Endothelial cell of umbilical vein (primary cell): Measurements from ENCODE around the gene LMF1. TPM values are rescaled to one million over a fixed set of nuclear protein-coding genes. Genes with fewer than 3 reads are reported as not detected.

Experiments
- BruUV-seq: library from RNA; stranded (reverse); fragments of 400-500 nt; replicated peaks from 2 replicates; lab custom pipeline; 2021; lab: Mats Ljungman, UMichigan
- CTCF ChIA-PET: fragments of 300-600, 350-600 bp; sonication (Branson Sonifier 250); formaldehyde crosslinking; loops from one replicate; lab custom pipeline; 2021; ENCODE audit warnings: antibody characterized with exemption, inconsistent platforms; lab: Charles Lee
- POLR2A ChIA-PET: fragments of 300-600, 350-600 bp; sonication (Branson Sonifier 250); formaldehyde crosslinking; loops from one replicate; lab custom pipeline; 2021; ENCODE audit warnings: antibody characterized with exemption, inconsistent platforms; lab: Charles Lee
- DNase-seq: peaks from one replicate; pipeline ENCODE4 v3.0.0-alpha.2; 2011; ENCODE audit warnings: low read depth, low spot score
- FAIRE-seq: peaks from 2 replicates; lab custom pipeline; 2011; peaks lifted over from hg19 to GRCh38; lab: Jason Lieb, UNC
- H2AFZ ChIP-seq: 2 replicates; pipeline ENCODE4 v1.6.0; 2012; ENCODE audit warnings: low read depth, low read length, control low read depth, inconsistent platforms
- H3K27ac ChIP-seq: 2 replicates; pipeline ENCODE4 v1.5.1; 2011; ENCODE audit warnings: low read depth, mild to moderate bottlenecking, control low read depth, low read length, moderate library complexity; ENCODE audit not compliant: insufficient read depth
- H3K27me3 ChIP-seq, 2 experiments: 2 replicates each; pipeline versions ENCODE4 v1.6.0 to v1.6.1; 2011; ENCODE audit warnings: low read length in 2 of 2, mixed read lengths in 1 of 2; ENCODE audit not compliant: control insufficient read depth in 2 of 2, insufficient read depth in 2 of 2
- H3K36me3 ChIP-seq, 2 experiments: 2 replicates in 1 of 2; 3 replicates in 1 of 2; pipeline ENCODE4 v1.5.1; 2011; ENCODE audit warnings: low read length in 2 of 2, mild to moderate bottlenecking in 1 of 2, moderate library complexity in 1 of 2; ENCODE audit not compliant: control insufficient read depth in 2 of 2, insufficient read depth in 2 of 2; ENCODE audit errors: extremely low read depth in 1 of 2
- H3K4me1 ChIP-seq: 3 replicates; pipeline ENCODE4 v1.5.1; 2011; ENCODE audit warnings: mild to moderate bottlenecking, low read length; ENCODE audit not compliant: control insufficient read depth, insufficient read depth; ENCODE audit errors: extremely low read depth
- H3K4me2 ChIP-seq: 2 replicates; pipeline ENCODE4 v1.6.1; 2011; ENCODE audit warnings: low read length, control low read depth, mixed read lengths; ENCODE audit not compliant: insufficient read depth
- H3K4me3 ChIP-seq, 3 experiments: fragments of 200-600 bp in 1 of 3; sonication (generic), shearing (Covaris generic) in 1 of 3; replicated peaks in 1 of 3; 2 replicates each; pipeline ENCODE4 v1.5.1; 2011 to 2016; ENCODE audit warnings: control low read depth in 3 of 3, low read length in 3 of 3, mild to moderate bottlenecking in 2 of 3, inconsistent platforms in 1 of 3, low read depth in 1 of 3, moderate library complexity in 1 of 3; ENCODE audit not compliant: insufficient read depth in 1 of 3
- H3K79me2 ChIP-seq: 2 replicates; pipeline ENCODE4 v1.6.0; 2012; ENCODE audit warnings: low read length, inconsistent platforms; ENCODE audit not compliant: control insufficient read depth, insufficient read depth
- H3K9ac ChIP-seq: replicated peaks from 2 replicates; pipeline ENCODE3; 2011; ENCODE audit warnings: low read length, control low read depth; ENCODE audit not compliant: insufficient read depth; ENCODE audit errors: extremely low read depth
- H3K9me1 ChIP-seq: replicated peaks from 3 replicates; pipeline ENCODE4 v1.6.0; 2011; ENCODE audit warnings: mild to moderate bottlenecking, low read length; ENCODE audit not compliant: control insufficient read depth, insufficient read depth; ENCODE audit errors: extremely low read depth
- H3K9me3 ChIP-seq: replicated peaks from 2 replicates; pipeline ENCODE4 v1.5.1; 2012; ENCODE audit warnings: low read length, inconsistent platforms; ENCODE audit not compliant: control insufficient read depth, insufficient read depth
- H4K20me1 ChIP-seq: replicated peaks from 2 replicates; pipeline ENCODE3; 2011; ENCODE audit warnings: mild to moderate bottlenecking, low read length; ENCODE audit not compliant: control insufficient read depth, insufficient read depth; ENCODE audit errors: extremely low read depth
- CTCF ChIP-seq, 2 donors: IDR thresholded peaks; 1 replicate in 1 of 2; 2 replicates in 1 of 2; pipeline ENCODE4 v1.5.1; 2011; ENCODE audit warnings: low read length in 2 of 2, mild to moderate bottlenecking in 2 of 2, moderate library complexity in 2 of 2, control low read depth in 1 of 2, inconsistent platforms in 1 of 2, low read depth in 1 of 2; ENCODE audit not compliant: insufficient read depth in 1 of 2; ENCODE audit errors: extremely low read depth in 1 of 2
- EZH2 ChIP-seq: IDR thresholded peaks from 2 replicates; pipeline ENCODE4 v1.6.1; 2012; ENCODE audit warnings: borderline replicate concordance, low read depth, mild to moderate bottlenecking, moderate library complexity, low read length, inconsistent platforms; ENCODE audit not compliant: severe bottlenecking
- FOS ChIP-seq: IDR thresholded peaks from 2 replicates; pipeline ENCODE4 v1.6.1; 2011; ENCODE audit warnings: mild to moderate bottlenecking, low read length, moderate library complexity, borderline replicate concordance; ENCODE audit not compliant: insufficient read depth
- JUN ChIP-seq: IDR thresholded peaks from 2 replicates; pipeline ENCODE4 v1.6.1; 2011; ENCODE audit warnings: borderline replicate concordance, low read depth; ENCODE audit not compliant: insufficient read length, insufficient read depth
- MYC ChIP-seq: IDR thresholded peaks from one replicate; pipeline ENCODE4 v1.6.1; 2011; ENCODE audit warnings: mild to moderate bottlenecking, low read depth, low read length
- POLR2A ChIP-seq: IDR thresholded peaks from 2 replicates; pipeline ENCODE4 v1.6.1; 2012; ENCODE audit warnings: low read depth, mild to moderate bottlenecking, control low read depth, low read length
- POLR2AphosphoS5 ChIP-seq: IDR thresholded peaks from 2 replicates; pipeline ENCODE4 v1.6.1; 2012; ENCODE audit warnings: low read depth, mild to moderate bottlenecking, control low read depth, low read length, moderate library complexity; ENCODE audit not compliant: insufficient read depth
- dilution Hi-C: fragments of 300-500 bp; cut with MboI; formaldehyde crosslinking; loops from one replicate; pipeline ENCODE4 v1.15.0; 2019; ENCODE audit warnings: low sequenced_read_pairs; ENCODE audit not compliant: extremely low pct_ligation_motif_present
- intact Hi-C: fragments of 100-400 bp; cut with micrococcal nuclease; formaldehyde crosslinking; loops from one replicate; pipeline ENCODE4 v1.10.0; 2022
- polyA plus RNA-seq, 4 experiments: library from polyadenylated mRNA; depleted of rRNA in 3 of 4; stranded (reverse) in 3 of 4; unstranded in 1 of 4; fragments of >200 nt; gene quantifications; 2 replicates each; pipeline versions ENCODE4 v1.2.1 to v1.2.3, GENCODE V29; 2011 to 2012; ENCODE audit warnings: missing spikeins in 1 of 4
- total RNA-seq: library from RNA; stranded (reverse); gene quantifications from 2 replicates; pipeline ENCODE4 v1.2.3, GENCODE V29; 2021

The LMF1 gene
- total and polyA plus RNA-seq, 2 donors (not counting 3 experiments of a cell fraction or from before 2014, with no cell fraction given) = 17.8 TPM

DNA sequence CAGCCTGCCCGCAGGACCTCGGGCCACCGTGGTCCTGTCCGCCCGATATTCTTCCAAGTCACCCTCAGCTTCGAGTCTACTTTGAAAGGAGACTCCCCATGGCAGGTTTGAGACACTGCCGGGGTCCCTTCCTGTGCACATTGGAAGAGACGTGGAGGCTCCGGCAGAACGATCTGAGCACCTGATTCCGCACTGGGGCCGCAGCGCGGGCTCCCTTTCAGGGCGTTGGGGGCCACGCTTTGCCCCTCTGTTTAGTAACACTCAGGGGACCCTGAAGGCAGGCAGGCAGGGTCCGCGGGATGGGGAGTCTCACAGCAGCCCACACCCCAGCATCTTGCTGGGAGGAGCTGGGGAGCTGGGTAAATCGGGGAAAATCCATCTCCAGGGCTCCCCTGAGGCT lies 41.4 kb upstream of the LMF1 start:
- no peak overlapping the region for H3K4me3 ChIP-seq
- no peak for TF ChIP-seq POLR2A
- no peak for TF ChIP-seq MYC
- TF ChIP-seq FOS = no peak
- no peak for TF ChIP-seq POLR2AphosphoS5
- TF ChIP-seq CTCF (IDR thresholded peaks at IDR 0.05; ENCODE audit: extremely low read depth in 1 of 2, insufficient read depth in 1 of 2, low read depth in 1 of 2, low read length in 2 of 2) = no peak
- TF ChIP-seq JUN = no peak
- no peak for TF ChIP-seq EZH2
- no peaks in the 10 kb centered on the region for H3K9me3 ChIP-seq
- H3K36me3 ChIP-seq = no peaks in the 10 kb centered on the region
- no peaks in the 10 kb centered on the region for H3K9me1 ChIP-seq
- H3K27ac ChIP-seq = no peak overlapping the region
- no peak for FAIRE-seq
- H3K4me1 ChIP-seq = no peaks in the 10 kb centered on the region
- intact Hi-C loops (no loop called here), dilution Hi-C loops (no loop called here)
- POLR2A ChIA-PET = no interaction called here
- no TSS peak for BruUV-seq
- no peak for DNase-seq
- H3K27me3 ChIP-seq = no peaks in the 10 kb centered on the region
- H3K79me2 ChIP-seq = no peaks in the 10 kb centered on the region
- no peak overlapping the region for H2AFZ ChIP-seq
- H4K20me1 ChIP-seq = no peaks in the 10 kb centered on the region
- no peak overlapping the region for H3K9ac ChIP-seq
- no peak overlapping the region for H3K4me2 ChIP-seq
- CTCF ChIA-PET = no interaction called here
